Stimulated activated memory B cell treated with anti-CD40 and anti-IgM and Interleukin-4, amounts not matched to agents 10 μg/mL and 1 μg/mL and 100 μg/mL, for 72 hours (primary cell): ENCODE data around the gene TGFB3.
A peak's percentile ranks its signal among the peaks of the same experiment; 100 is the strongest.
"Not testable (repeated sequence)": the region's sequence is repeated elsewhere in the genome, so short reads cannot be mapped to it uniquely, and the experiment has no call there.

Experiments
- ATAC-seq: fragments of 150-1000 bp; cut with Tn5 transposase; 2 replicates; pipeline ENCODE4 v1.10.0; 2021
- H3K27ac Mint-ChIP-seq: one replicate; pipeline ENCODE4 v1.8.0; 2022; ENCODE audit warnings: mild to moderate bottlenecking, mixed read lengths
- H3K27me3 Mint-ChIP-seq: one replicate; pipeline ENCODE4 v1.8.0; 2022; ENCODE audit warnings: mixed read lengths
- H3K36me3 Mint-ChIP-seq: one replicate; pipeline ENCODE4 v1.8.0; 2022; ENCODE audit warnings: mixed read lengths
- H3K4me1 Mint-ChIP-seq: one replicate; pipeline ENCODE4 v1.8.0; 2022; ENCODE audit warnings: mixed read lengths
- H3K4me3 Mint-ChIP-seq: one replicate; pipeline ENCODE4 v1.8.0; 2022; ENCODE audit warnings: mild to moderate bottlenecking, moderate library complexity, mixed read lengths
- H3K9me3 Mint-ChIP-seq: one replicate; pipeline ENCODE4 v1.8.0; 2022; ENCODE audit warnings: mixed read lengths

Gene TGFB3

DNA sequence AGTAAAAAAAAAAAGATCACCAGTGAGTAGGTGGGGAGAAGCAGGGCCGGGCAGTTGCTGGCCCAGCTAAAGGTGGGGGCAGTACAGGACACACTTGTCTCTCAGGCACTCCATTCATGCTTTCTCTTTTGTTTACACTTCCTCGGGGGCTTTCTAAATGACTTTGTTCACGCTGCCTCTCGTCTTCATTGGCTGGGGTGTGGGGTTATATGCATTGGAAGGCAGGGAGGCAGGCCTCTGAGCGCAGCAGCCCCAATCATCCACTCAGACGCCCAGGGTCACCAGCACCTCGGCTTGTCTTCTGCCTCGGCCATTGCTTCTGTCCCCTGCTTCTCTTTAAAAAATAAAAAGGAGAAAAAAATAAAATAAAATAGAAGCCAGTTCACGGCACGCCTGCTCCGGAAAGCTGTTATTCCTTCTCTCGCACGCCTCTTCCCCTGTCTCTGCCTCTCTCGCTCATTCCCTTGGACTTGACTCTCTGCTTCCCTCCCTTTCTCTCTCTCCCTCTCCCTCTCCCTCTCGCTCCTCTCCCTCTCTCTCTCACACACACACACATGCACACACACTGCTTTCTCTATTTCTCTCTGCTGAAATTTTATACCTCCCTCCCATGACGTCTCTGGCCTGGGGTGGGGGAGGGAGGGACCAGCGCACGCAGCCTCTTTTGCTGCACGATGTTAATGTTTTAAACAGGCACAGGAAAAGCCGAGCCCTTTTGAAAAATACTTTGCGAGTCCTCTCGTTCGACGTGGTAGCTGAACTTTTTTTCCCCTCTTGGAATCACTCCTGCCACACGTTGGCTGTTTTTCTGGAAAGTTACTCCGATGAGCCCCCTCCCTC is at the start of gene TGFB3:
TSS of gene TGFB3 (minus strand) at position 570 of the 840 bp plus-strand sequence. CDS start 1,102 bp downstream, outside the sequence.
- Mint-ChIP-seq H3K4me1 (peaks cover 56% of the 10 kb centered on the region), H3K27ac (peak within 1 kb of the TSS; percentile 77), H3K27me3 (no peaks in the 10 kb centered on the region), H3K4me3 (peak within 1 kb of the TSS; percentile 77), H3K36me3 (no peaks in the 10 kb centered on the region), H3K9me3 (no peaks in the 10 kb centered on the region)
- peak; percentile 65 for ATAC-seq

GRCh38 chr14:76024211-76024907 is 42.6 kb upstream of the TGFB3 start:
- Mint-ChIP-seq H3K36me3 (peaks cover 81% of the 10 kb centered on the region), H3K4me3 (no peak overlapping the region), H3K4me1 (peaks cover 2% of the 10 kb centered on the region), H3K9me3 (peaks cover 11% of the 10 kb centered on the region), H3K27ac (no peak overlapping the region), H3K27me3 (no peaks in the 10 kb centered on the region)
- no peak for ATAC-seq

DNA sequence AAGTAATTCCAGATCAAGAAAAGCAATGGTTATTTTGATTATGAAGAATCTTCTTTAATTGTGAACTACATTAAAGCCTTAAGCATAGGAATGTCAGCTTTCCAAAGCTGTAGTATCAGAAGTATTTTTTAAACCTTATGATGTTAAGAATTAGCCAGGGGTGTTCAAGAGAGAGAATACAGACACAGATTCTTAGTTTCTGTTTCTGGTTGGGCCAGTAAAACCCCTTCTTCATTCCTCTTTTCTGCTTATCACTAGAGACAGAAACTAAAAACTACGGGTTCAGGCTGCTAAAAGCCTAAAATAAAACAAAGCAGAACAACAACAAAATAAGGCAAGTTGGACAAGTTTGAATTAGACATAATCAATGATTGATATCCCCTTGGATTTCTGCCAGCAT is 42.0 kb upstream of the TGFB3 start:
- Mint-ChIP-seq H3K27ac (no peak overlapping the region), H3K36me3 (peaks cover 81% of the 10 kb centered on the region), H3K4me1 (peaks cover 5% of the 10 kb centered on the region), H3K27me3 (no peaks in the 10 kb centered on the region), H3K9me3 (peaks cover 17% of the 10 kb centered on the region), H3K4me3 (no peak overlapping the region)
- ATAC-seq, result no peak

DNA sequence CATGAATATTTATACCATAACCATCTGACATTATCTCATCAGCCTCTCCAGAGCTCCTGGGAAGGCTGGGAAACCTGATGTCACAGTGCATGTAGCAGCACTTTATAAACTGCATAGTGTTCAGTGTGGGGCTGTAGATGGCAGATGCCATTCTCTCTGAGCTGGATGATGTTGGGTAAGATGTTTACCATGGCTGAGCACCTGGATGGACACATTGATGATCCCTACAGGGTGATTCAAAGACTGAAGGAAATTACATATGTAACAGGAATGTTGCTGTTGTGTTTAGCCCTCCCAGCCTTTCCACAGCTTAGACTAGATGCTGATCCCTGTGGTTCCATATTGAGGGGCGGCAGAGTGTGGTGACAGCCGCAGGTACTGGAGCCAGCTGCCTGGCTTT is 41.2 kb upstream of the TGFB3 start:
- H3K36me3 Mint-ChIP-seq, result peaks cover 81% of the 10 kb centered on the region
- no peak for ATAC-seq

DNA sequence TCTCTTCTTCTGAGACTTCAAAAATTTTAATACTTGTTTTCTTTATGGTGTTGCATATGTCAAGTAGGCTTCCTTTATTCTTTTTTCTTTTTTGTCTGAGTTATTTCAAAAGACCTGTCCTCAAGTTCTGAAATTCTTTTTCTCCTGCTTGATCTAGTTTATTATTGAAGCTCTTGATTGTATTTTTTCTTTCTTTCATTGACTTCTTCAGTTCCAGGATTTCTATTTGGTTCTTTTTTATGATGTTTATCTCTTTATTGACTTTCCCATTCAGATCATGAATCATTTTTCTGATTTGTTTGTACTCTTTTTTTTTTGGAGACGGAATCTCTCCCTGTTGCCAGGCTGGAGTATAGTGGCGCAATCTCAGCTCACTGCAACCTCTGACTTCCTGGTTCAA is 37.9 kb upstream of the TGFB3 start:
- Mint-ChIP-seq H3K4me3 (no peak overlapping the region), H3K27me3 (no peaks in the 10 kb centered on the region), H3K27ac (no peak overlapping the region), H3K4me1 (peaks cover 22% of the 10 kb centered on the region), H3K36me3 (peaks cover 80% of the 10 kb centered on the region), H3K9me3 (peaks cover 22% of the 10 kb centered on the region)
- ATAC-seq, result no peak

More for the DNA sequence above, 41.2 kb upstream of the TGFB3 start:
- H3K27me3 Mint-ChIP-seq, result no peaks in the 10 kb centered on the region
- peaks cover 5% of the 10 kb centered on the region for H3K4me1 Mint-ChIP-seq
- peaks cover 19% of the 10 kb centered on the region for H3K9me3 Mint-ChIP-seq
- H3K4me3 Mint-ChIP-seq, result no peak overlapping the region
- H3K27ac Mint-ChIP-seq, result no peak overlapping the region

- H3K9me3 Mint-ChIP-seq, result peaks cover 22% of the 10 kb centered on the region
- H3K36me3 Mint-ChIP-seq, result peaks cover 93% of the 10 kb centered on the region
- H3K4me3 Mint-ChIP-seq, result no peak overlapping the region
- no peaks in the 10 kb centered on the region for H3K27me3 Mint-ChIP-seq
- H3K4me1 Mint-ChIP-seq, result peaks cover 22% of the 10 kb centered on the region
- no peak for ATAC-seq
- H3K27ac Mint-ChIP-seq, result no peak overlapping the region
Measured at GRCh38 chr14:76015668-76016067, 33.9 kb upstream of the TGFB3 start.

DNA sequence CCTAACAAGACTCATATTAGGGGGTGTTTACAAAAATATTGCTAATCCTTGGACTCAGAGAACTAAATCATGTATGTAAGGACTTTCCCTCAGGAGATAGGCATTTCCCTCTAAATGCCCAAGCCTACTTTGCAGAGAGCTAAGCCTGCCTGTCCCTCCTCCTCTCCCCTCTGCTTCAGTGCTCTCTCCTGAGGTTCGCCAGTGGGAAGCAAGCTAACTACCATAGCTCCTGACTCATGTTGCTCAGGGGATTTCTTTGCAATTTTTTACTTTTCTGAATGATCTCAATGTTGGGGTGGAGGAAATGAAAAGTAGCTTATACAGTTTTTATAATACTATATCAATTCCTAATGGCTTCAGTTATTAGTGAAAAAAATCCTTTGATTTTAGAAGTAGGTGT is 33.4 kb upstream of the TGFB3 start:
- Mint-ChIP-seq H3K36me3 (peaks cover 91% of the 10 kb centered on the region), H3K9me3 (peaks cover 18% of the 10 kb centered on the region), H3K27me3 (no peaks in the 10 kb centered on the region), H3K4me1 (peaks cover 22% of the 10 kb centered on the region), H3K4me3 (no peak overlapping the region), H3K27ac (no peak overlapping the region)
- ATAC-seq, result no peak

DNA sequence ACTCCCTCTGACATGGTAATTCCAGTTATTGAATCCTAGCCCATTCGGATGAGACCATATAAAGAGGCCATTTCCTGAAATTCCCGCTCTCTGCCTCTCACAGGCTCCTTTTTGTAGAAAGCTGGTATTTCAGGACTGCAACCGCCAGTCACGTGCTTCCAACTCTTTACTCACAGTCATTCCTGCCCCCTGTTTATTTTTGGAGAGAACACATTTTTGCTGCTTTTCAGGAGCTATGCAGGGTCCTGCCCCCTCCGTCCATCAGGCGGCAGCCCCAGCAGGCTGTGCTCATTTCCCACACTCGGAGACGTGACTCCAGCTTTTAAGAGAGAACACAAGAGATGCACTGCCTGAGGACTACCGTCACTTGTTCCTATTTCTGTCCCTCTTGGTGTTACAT is 30.6 kb upstream of the TGFB3 start:
- Mint-ChIP-seq H3K4me1 (peaks cover 17% of the 10 kb centered on the region), H3K9me3 (peaks cover 3% of the 10 kb centered on the region), H3K27me3 (no peaks in the 10 kb centered on the region), H3K4me3 (no peak overlapping the region), H3K36me3 (peaks cover 81% of the 10 kb centered on the region), H3K27ac (no peak overlapping the region)
- no peak for ATAC-seq

DNA sequence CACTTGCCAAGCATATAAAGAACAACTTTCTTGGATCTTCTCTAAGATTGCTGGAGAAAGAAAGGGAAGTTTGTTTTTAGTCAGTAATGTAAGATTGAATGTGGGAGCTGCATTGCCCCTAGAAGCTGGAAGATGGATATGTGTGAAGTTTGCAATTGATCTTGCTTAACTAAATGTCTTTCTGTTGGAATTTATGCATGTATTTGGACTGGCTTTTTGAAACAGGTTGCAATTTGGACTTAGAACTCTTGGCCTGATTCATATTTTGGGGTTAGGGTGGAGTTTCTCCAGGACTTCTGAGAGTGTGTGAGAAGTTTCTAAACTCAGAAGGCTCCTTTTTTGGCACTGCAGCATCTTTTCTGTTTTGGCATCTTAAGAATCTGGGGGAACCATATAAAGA is 30.1 kb upstream of the TGFB3 start:
- Mint-ChIP-seq H3K4me1 (peaks cover 16% of the 10 kb centered on the region), H3K9me3 (no peaks in the 10 kb centered on the region), H3K27ac (no peak overlapping the region), H3K4me3 (no peak overlapping the region), H3K27me3 (no peaks in the 10 kb centered on the region), H3K36me3 (peaks cover 81% of the 10 kb centered on the region)
- ATAC-seq, result no peak

DNA sequence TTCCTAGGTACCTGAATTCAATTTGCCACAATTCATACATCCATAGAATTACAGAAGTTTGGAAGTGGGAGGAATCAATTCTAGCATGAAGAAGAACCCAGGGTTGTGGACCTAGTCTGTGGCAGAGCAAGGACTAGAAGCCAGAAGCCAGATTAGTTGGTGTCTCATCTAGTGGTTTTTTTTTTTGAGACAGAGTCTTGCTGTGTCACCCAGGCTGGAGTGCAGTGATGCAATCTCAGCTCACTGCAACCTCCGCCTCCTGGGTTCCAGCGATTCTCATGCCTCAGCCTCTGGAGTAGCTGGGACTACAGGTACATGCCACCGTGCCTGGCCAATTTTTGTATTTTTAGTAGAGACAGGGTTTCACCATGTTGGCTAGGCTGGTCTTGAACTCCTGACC is 27.8 kb upstream of the TGFB3 start:
- H3K4me3 Mint-ChIP-seq, H3K27ac Mint-ChIP-seq, H3K4me1 Mint-ChIP-seq, ATAC-seq, H3K27me3 Mint-ChIP-seq, H3K9me3 Mint-ChIP-seq: not testable (repeated sequence)
- H3K36me3 Mint-ChIP-seq, result peaks cover 80% of the 10 kb centered on the region

DNA sequence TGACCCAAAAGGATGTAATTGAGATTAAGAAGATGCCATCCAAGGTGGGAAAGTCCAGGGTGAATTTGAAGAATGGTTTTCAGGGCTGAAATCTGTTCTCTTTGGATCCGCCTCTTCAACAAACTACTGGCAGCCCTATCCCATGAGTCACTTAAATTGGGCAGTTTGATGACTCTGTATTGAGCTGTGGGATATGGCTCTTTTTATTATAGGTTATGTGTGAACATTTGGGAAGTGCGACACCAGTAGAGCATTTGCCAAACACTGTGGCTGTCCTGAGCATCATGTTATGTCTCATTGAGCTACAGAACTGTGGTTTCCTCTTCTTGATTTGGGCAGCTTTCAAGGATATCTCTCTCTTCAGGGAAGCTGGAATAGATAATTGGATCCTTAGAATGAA is 26.1 kb upstream of the TGFB3 start:
- no peak for ATAC-seq
- H3K36me3 Mint-ChIP-seq, result peaks cover 76% of the 10 kb centered on the region
- no peaks in the 10 kb centered on the region for H3K4me1 Mint-ChIP-seq
- peaks cover 12% of the 10 kb centered on the region for H3K9me3 Mint-ChIP-seq
- H3K27me3 Mint-ChIP-seq, result no peaks in the 10 kb centered on the region
- no peak overlapping the region for H3K27ac Mint-ChIP-seq
- H3K4me3 Mint-ChIP-seq, result no peak overlapping the region

GRCh38 chr14:76007379-76007778 is 25.6 kb upstream of the TGFB3 start:
- Mint-ChIP-seq H3K36me3 (peaks cover 76% of the 10 kb centered on the region), H3K27ac (no peak overlapping the region), H3K9me3 (peaks cover 16% of the 10 kb centered on the region), H3K27me3 (no peaks in the 10 kb centered on the region), H3K4me1 (no peaks in the 10 kb centered on the region), H3K4me3 (no peak overlapping the region)
- ATAC-seq, result no peak

GRCh38 chr14:76006253-76006652 is 24.5 kb upstream of the TGFB3 start:
- no peak for ATAC-seq
- Mint-ChIP-seq H3K36me3 (peaks cover 76% of the 10 kb centered on the region), H3K4me3 (no peak overlapping the region), H3K27ac (no peak overlapping the region), H3K27me3 (no peaks in the 10 kb centered on the region), H3K9me3 (peaks cover 17% of the 10 kb centered on the region), H3K4me1 (no peaks in the 10 kb centered on the region)

DNA sequence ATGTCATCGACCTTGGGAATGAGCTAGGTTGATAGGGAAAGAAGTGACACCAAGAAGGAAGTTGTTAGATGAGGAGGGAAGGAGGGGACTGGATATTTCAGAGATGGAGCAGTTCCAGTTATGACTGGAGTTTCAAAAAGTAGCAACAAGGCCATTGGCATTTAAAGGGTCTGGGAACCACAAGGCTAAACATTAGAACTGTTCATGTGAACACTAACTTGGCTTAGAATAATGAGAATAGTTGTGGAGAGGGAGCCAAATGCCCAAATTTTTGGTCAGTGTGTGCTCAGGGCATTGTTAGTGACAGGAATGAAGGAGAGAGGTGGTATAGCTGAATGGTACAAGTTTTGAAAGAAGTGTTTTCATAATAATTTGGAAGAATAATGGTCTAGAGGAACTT is 20.6 kb upstream of the TGFB3 start:
- peaks cover 17% of the 10 kb centered on the region for H3K9me3 Mint-ChIP-seq
- H3K27ac Mint-ChIP-seq, result no peak overlapping the region
- no peaks in the 10 kb centered on the region for H3K4me1 Mint-ChIP-seq
- no peaks in the 10 kb centered on the region for H3K27me3 Mint-ChIP-seq
- ATAC-seq, result no peak
- no peak overlapping the region for H3K4me3 Mint-ChIP-seq
- peaks cover 74% of the 10 kb centered on the region for H3K36me3 Mint-ChIP-seq

DNA sequence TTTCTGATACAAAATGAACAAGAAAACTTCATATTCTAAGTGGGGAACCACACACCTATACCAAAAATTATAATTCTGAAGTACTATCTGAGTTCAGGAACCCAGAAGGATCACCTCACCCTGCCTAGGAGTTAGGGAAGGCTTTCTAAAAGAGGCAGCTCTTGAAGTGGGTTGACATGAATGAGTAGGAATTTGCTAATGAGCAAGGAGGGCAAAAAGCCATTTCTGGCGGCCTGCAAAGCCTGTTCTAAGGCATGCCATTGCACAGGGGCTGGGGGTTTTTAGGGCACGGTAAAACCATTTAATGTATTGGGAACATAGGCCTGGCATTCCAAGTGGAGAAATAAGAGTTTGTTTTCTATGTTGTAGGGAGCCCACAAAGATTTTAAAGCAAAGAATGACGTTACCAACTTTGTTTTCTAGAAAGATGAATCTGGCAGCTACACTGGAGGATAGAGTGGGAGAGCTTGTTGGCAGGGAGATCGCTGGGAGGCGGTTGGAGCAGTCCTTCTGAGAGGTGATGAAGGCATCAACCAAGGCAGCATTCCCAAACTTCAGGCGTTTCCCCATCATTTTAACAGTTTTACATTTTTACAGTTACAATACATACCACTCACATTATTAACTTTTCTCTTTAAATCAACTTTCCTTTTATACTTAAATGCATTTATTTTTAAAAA is 17.9 kb upstream of the TGFB3 start:
- Mint-ChIP-seq H3K4me3 (no peak overlapping the region), H3K4me1 (no peaks in the 10 kb centered on the region), H3K27me3 (no peaks in the 10 kb centered on the region), H3K9me3 (peaks cover 10% of the 10 kb centered on the region), H3K36me3 (peaks cover 66% of the 10 kb centered on the region), H3K27ac (no peak overlapping the region)
- ATAC-seq, result no peak
